CD14-positive monocyte (primary cell): ENCODE data around the gene CABCOCO1. TPM values are rescaled to one million over a fixed set of nuclear protein-coding genes. Genes with fewer than 3 reads are reported as not detected.

Experiments
- DNase-seq, 3 donors: peaks; one replicate each; pipeline ENCODE4 v3.0.0-alpha.2; 2011 to 2022
- H2AFZ ChIP-seq: 2 replicates; pipeline ENCODE4 v1.6.0; 2012; ENCODE audit warnings: mild to moderate bottlenecking, low read depth, low read length, inconsistent platforms; ENCODE audit not compliant: insufficient read depth, poor library complexity, severe bottlenecking
- H3K27ac ChIP-seq, 2 donors: 1 replicate in 1 of 2; 2 replicates in 1 of 2; pipeline ENCODE4 v1.5.1; 2012 to 2013; ENCODE audit warnings: low read length in 2 of 2, control low read depth in 1 of 2, inconsistent platforms in 1 of 2, low read depth in 1 of 2, mild to moderate bottlenecking in 1 of 2
- H3K27me3 ChIP-seq, 2 donors: one replicate each; pipeline versions ENCODE4 v1.6.0 to v1.6.1; 2011 to 2013; ENCODE audit warnings: low read length in 2 of 2; ENCODE audit not compliant: control insufficient read depth in 2 of 2, insufficient read depth in 2 of 2
- H3K36me3 ChIP-seq, 2 donors: replicated peaks in 1 of 2; 1 replicate in 1 of 2; 2 replicates in 1 of 2; pipeline versions ENCODE4 v1.5.1 to v1.6.1; 2012 to 2013; ENCODE audit warnings: low read length in 2 of 2, control low read depth in 1 of 2, inconsistent platforms in 1 of 2, mild to moderate bottlenecking in 1 of 2; ENCODE audit not compliant: insufficient read depth in 2 of 2, control insufficient read depth in 1 of 2
- H3K4me1 ChIP-seq, 2 donors: 1 replicate in 1 of 2; 2 replicates in 1 of 2; pipeline versions ENCODE4 v1.5.1 to v1.6.1; 2012 to 2013; ENCODE audit warnings: low read length in 2 of 2, control low read depth in 1 of 2, inconsistent platforms in 1 of 2, mild to moderate bottlenecking in 1 of 2, moderate library complexity in 1 of 2; ENCODE audit not compliant: insufficient read depth in 2 of 2, control insufficient read depth in 1 of 2
- H3K4me2 ChIP-seq: replicated peaks from 2 replicates; pipeline ENCODE3; 2012; ENCODE audit warnings: low read length, moderate library complexity, mild to moderate bottlenecking; ENCODE audit not compliant: poor library complexity, severe bottlenecking; ENCODE audit errors: extremely low read depth
- H3K4me3 ChIP-seq, 3 experiments: fragments of 200-600 bp in 1 of 3; sonication (generic) in 1 of 3; replicated peaks in 1 of 3; 1 replicate in 2 of 3; 2 replicates in 1 of 3; pipeline ENCODE4 v1.5.1; 2011 to 2013; ENCODE audit warnings: low read length in 3 of 3, mild to moderate bottlenecking in 3 of 3, control low read depth in 2 of 3, low read depth in 2 of 3, inconsistent platforms in 1 of 3, moderate library complexity in 1 of 3
- H3K79me2 ChIP-seq: 2 replicates; pipeline ENCODE4 v1.6.0; 2012; ENCODE audit warnings: mild to moderate bottlenecking, control low read depth, inconsistent platforms, low read length, moderate library complexity; ENCODE audit not compliant: insufficient read depth
- H3K9ac ChIP-seq: 2 replicates; pipeline ENCODE4 v1.6.0; 2017; ENCODE audit warnings: low read length, mild to moderate bottlenecking; ENCODE audit not compliant: insufficient read depth, poor library complexity, severe bottlenecking
- H3K9me3 ChIP-seq, 2 donors: replicated peaks in 1 of 2; 1 replicate in 1 of 2; 2 replicates in 1 of 2; pipeline versions ENCODE4 v1.5.1 to v1.6.1; 2012 to 2013; ENCODE audit warnings: low read length in 2 of 2, control low read depth in 1 of 2; ENCODE audit not compliant: control insufficient read depth in 1 of 2, insufficient read depth in 1 of 2
- H4K20me1 ChIP-seq: 2 replicates; pipeline ENCODE4 v1.6.0; 2012; ENCODE audit warnings: mild to moderate bottlenecking, low read length, control low read depth, moderate library complexity; ENCODE audit not compliant: insufficient read depth
- H3K27ac Mint-ChIP-seq, 7 donors: one replicate each; pipeline ENCODE4 v1.8.0; 2020; ENCODE audit warnings: mild to moderate bottlenecking in 7 of 7, mixed read lengths in 7 of 7, moderate library complexity in 6 of 7, inconsistent platforms in 2 of 7
- H3K27me3 Mint-ChIP-seq, 3 donors: one replicate each; pipeline ENCODE4 v1.8.0; 2021 to 2022; ENCODE audit warnings: low read depth in 3 of 3, mild to moderate bottlenecking in 3 of 3, mixed read lengths in 3 of 3, moderate library complexity in 3 of 3, inconsistent platforms in 1 of 3
- H3K36me3 Mint-ChIP-seq, 2 donors: one replicate each; pipeline ENCODE4 v1.8.0; 2020; ENCODE audit warnings: mixed read lengths in 2 of 2, inconsistent platforms in 1 of 2, mild to moderate bottlenecking in 1 of 2
- H3K4me1 Mint-ChIP-seq: one replicate; pipeline ENCODE4 v1.8.0; 2020; ENCODE audit warnings: mild to moderate bottlenecking, mixed read lengths
- H3K4me3 Mint-ChIP-seq, 2 donors: one replicate each; pipeline ENCODE4 v1.8.0; 2020; ENCODE audit warnings: mild to moderate bottlenecking in 2 of 2, mixed read lengths in 2 of 2, moderate library complexity in 1 of 2
- H3K9me3 Mint-ChIP-seq, 7 donors: one replicate each; pipeline ENCODE4 v1.8.0; 2020 to 2022; ENCODE audit warnings: mixed read lengths in 7 of 7, mild to moderate bottlenecking in 6 of 7, moderate library complexity in 6 of 7, inconsistent platforms in 2 of 7
- CTCF ChIP-seq: fragments of 200-600 bp; IDR thresholded peaks from one replicate; pipeline ENCODE4 v1.8.0; 2022; ENCODE audit warnings: antibody characterized with exemption, mild to moderate bottlenecking
- WGBS: methylation state at CpG from one replicate; pipeline ENCODE4 v1.1.5; 2013; ENCODE audit warnings: missing lambda C conversion rate; ENCODE audit not compliant: insufficient coverage; 5-methylcytosine and 5-hydroxymethylcytosine counted together
- intact Hi-C, 2 donors: fragments of 100-400 bp; cut with micrococcal nuclease; formaldehyde crosslinking; loops; one replicate each; pipeline versions ENCODE4 v1.15.0 to v1.15.1; 2023
- polyA plus RNA-seq, 3 donors: library from polyadenylated mRNA; depleted of rRNA in 1 of 3; unstranded in 2 of 3; stranded (reverse) in 1 of 3; fragments of 300-500 nt in 2 of 3; fragments of >200 nt in 1 of 3; fragmentation: Illumina TruSeq in 2 of 3; gene quantifications; 1 replicate in 2 of 3; 2 replicates in 1 of 3; pipeline ENCODE4 v1.2.3, GENCODE V29; 2012 to 2021

The CABCOCO1 gene
- polyA plus RNA-seq, 3 donors: not detected

GRCh38 chr10:61757001-61757400 lies 94.3 kb downstream of the CABCOCO1 start:
- no peak overlapping the region for H3K4me3 Mint-ChIP-seq
- Histone ChIP-seq H3K4me1 (peaks cover 4 to 5% of the 10 kb centered on the region in 2 donors), H3K27me3 (no peaks in the 10 kb centered on the region), H3K9ac (no peak overlapping the region), H3K4me3 (no peak overlapping the region), H3K27ac (no peak overlapping the region), H3K4me2 (no peak overlapping the region), H3K9me3 (no peaks in the 10 kb centered on the region), H2AFZ (no peak overlapping the region), H3K79me2 (no peaks in the 10 kb centered on the region), H3K36me3 (no peaks in the 10 kb centered on the region), H4K20me1 (no peaks in the 10 kb centered on the region)
- TF ChIP-seq CTCF: no peak
- no peak overlapping the region for H3K27ac Mint-ChIP-seq
- peaks cover 0 to 2% (median 0%) of the 10 kb centered on the region in 7 donors for H3K9me3 Mint-ChIP-seq
- intact Hi-C loops: no loop called here
- H3K4me1 Mint-ChIP-seq: peaks cover 5% of the 10 kb centered on the region
- no peaks in the 10 kb centered on the region for H3K36me3 Mint-ChIP-seq
- WGBS: no CpG with 5 or more reads among the region's 3 CpGs
- no peaks in the 10 kb centered on the region for H3K27me3 Mint-ChIP-seq
- DNase-seq: no peak

- H3K27ac Mint-ChIP-seq: peak overlapping the region in 1 of 7 donors; percentile 0
- WGBS: 20% methylated on average over 1 of the region's 2 CpGs
Measured at GRCh38 chr10:61757525-61758397, 95.0 kb downstream of the CABCOCO1 start.

More at GRCh38 chr10:61757525-61758397, 95.0 kb downstream of the CABCOCO1 start:
- Mint-ChIP-seq H3K4me1 (no peaks in the 10 kb centered on the region), H3K9me3 (peaks cover 0 to 2% (median 0%) of the 10 kb centered on the region in 7 donors), H3K4me3 (no peak overlapping the region), H3K27me3 (no peaks in the 10 kb centered on the region), H3K36me3 (no peaks in the 10 kb centered on the region)
- Histone ChIP-seq H3K9ac (no peak overlapping the region), H3K4me2 (no peak overlapping the region), H3K27me3 (no peaks in the 10 kb centered on the region), H3K27ac (no peak overlapping the region), H3K9me3 (no peaks in the 10 kb centered on the region), H4K20me1 (no peaks in the 10 kb centered on the region), H3K79me2 (no peaks in the 10 kb centered on the region), H2AFZ (no peak overlapping the region), H3K4me3 (no peak overlapping the region), H3K4me1 (no peaks in the 10 kb centered on the region), H3K36me3 (no peaks in the 10 kb centered on the region)
- no peak for DNase-seq
- intact Hi-C loops: no loop called here
- TF ChIP-seq CTCF: no peak
